T-helper 17 cell (primary cell): ENCODE measurements around the gene ARID5A. TPM values are rescaled to one million over a fixed set of nuclear protein-coding genes. Genes with fewer than 3 reads are reported as not detected.

Source experiments
- ATAC-seq: fragments of 150-1000 bp; cut with Tn5 transposase; 2 replicates; pipeline ENCODE4 v1.10.0; 2021; ENCODE audit warnings: mild to moderate bottlenecking, moderate library complexity
- DNase-seq, 3 donors: peaks; one replicate each; pipeline versions ENCODE4 v3.0.0 to v3.0.0-alpha.2; 2020 to 2021
- H3K9me3 ChIP-seq: one replicate; pipeline ENCODE4 v1.7.0; 2013; ENCODE audit warnings: low read length, mild to moderate bottlenecking; ENCODE audit not compliant: control insufficient read depth, poor library complexity, severe bottlenecking
- H3K27ac Mint-ChIP-seq: one replicate; pipeline ENCODE4 v1.8.0; 2022; ENCODE audit warnings: mild to moderate bottlenecking, moderate library complexity, mixed read lengths
- H3K27me3 Mint-ChIP-seq: one replicate; pipeline ENCODE4 v1.8.0; 2022; ENCODE audit warnings: mixed read lengths
- H3K36me3 Mint-ChIP-seq: one replicate; pipeline ENCODE4 v1.8.0; 2022; ENCODE audit warnings: low read depth, mixed read lengths
- H3K4me1 Mint-ChIP-seq: one replicate; pipeline ENCODE4 v1.8.0; 2022; ENCODE audit warnings: mild to moderate bottlenecking, mixed read lengths
- H3K4me3 Mint-ChIP-seq: one replicate; pipeline ENCODE4 v1.8.0; 2022; ENCODE audit warnings: mild to moderate bottlenecking, moderate library complexity, mixed read lengths
- total RNA-seq, 4 donors: library from RNA in 2 of 4; stranded (reverse) in 2 of 4; gene quantifications; one replicate each; pipeline ENCODE4 v1.2.3 and lab custom pipeline; 2022 to 2026

ARID5A gene
- total RNA-seq, 2 donors from 2014 or later, result 126 to 139 TPM

GRCh38 chr2:96511851-96512250 is 24.7 kb upstream of the ARID5A start:
- no peak for DNase-seq
- H3K27ac Mint-ChIP-seq, result no peak overlapping the region
- no peaks in the 10 kb centered on the region for H3K9me3 ChIP-seq
- H3K4me3 Mint-ChIP-seq, result no peak overlapping the region
- ATAC-seq, result no peak
- H3K27me3 Mint-ChIP-seq, result peaks cover 26% of the 10 kb centered on the region
- H3K4me1 Mint-ChIP-seq, result peaks cover 11% of the 10 kb centered on the region
- H3K36me3 Mint-ChIP-seq, result peaks cover 2% of the 10 kb centered on the region

DNA sequence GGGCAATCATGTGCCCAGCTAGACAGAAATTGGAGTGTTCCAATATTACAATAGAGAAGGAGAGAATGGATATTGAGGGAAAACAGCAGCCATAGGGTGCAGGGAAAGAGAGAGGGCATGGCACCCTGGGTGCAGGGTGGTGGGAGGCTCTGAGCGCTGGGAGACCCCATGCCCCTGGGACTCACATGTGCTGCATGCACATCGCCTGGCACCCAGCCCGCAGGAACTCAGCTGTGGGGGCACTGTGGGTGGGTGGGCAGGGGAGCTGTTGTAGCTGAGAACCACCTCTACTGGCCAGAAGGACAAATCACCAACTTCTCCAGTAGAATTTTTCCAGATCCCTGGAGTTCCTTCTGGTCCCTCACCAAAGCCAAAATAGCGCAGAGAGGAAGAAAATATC is 24.2 kb upstream of the ARID5A start:
- Mint-ChIP-seq H3K4me3 (no peak overlapping the region), H3K27ac (no peak overlapping the region), H3K36me3 (peaks cover 4% of the 10 kb centered on the region), H3K27me3 (peaks cover 26% of the 10 kb centered on the region), H3K4me1 (peaks cover 11% of the 10 kb centered on the region)
- ATAC-seq (no peak), DNase-seq (no peak)
- peaks cover 3% of the 10 kb centered on the region for H3K9me3 ChIP-seq

DNA sequence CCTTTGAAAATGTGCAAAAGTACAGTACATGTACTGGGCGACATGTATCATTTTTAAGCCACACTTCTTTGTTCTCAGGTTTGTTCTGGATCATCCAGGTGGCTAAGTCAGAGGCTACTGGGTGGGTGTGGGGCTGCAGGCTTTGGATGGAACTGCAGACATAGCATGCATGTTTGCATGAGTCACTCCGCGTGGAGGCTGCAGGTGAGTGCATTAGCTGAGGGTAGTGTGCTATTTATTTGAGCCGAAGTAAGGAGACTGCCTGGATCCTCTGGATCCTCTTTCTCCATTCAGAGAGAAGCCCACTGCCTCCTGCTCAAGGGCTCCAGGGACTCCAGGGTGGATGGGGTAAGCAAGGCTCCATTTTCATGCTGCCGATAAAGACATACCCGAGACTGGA is 22.0 kb upstream of the ARID5A start:
- DNase-seq (no peak), ATAC-seq (no peak)
- H3K9me3 ChIP-seq, result peaks cover 3% of the 10 kb centered on the region
- Mint-ChIP-seq H3K4me3 (no peak overlapping the region), H3K36me3 (peaks cover 4% of the 10 kb centered on the region), H3K27ac (no peak overlapping the region), H3K27me3 (peaks cover 17% of the 10 kb centered on the region), H3K4me1 (peaks cover 2% of the 10 kb centered on the region)

- ATAC-seq, result no peak
- Mint-ChIP-seq H3K4me3 (no peak overlapping the region), H3K36me3 (peaks cover 4% of the 10 kb centered on the region), H3K27ac (no peak overlapping the region), H3K4me1 (peaks cover 2% of the 10 kb centered on the region), H3K27me3 (no peaks in the 10 kb centered on the region)
- peaks cover 3% of the 10 kb centered on the region for H3K9me3 ChIP-seq
- no peak for DNase-seq
Observed at GRCh38 chr2:96517079-96517478, 19.5 kb upstream of the ARID5A start.

DNA sequence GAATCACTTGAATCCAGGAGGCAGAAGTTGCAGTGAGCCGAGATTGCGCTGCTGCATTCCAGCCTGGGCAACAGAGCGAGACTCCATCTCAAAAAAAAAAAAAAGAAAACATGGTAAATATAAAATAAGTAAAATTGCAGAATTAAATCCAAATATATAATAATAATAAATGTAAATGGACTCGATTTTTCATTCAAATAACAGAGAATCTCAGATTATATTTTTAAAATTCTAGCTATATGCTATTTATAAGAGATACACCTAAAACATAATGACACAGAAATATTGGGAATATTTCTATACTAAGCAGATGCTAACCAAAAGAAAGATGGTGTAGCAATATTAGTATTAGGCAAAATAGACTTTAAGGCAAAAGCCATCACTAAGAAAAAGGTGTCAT is 16.3 kb upstream of the ARID5A start:
- peaks cover 18% of the 10 kb centered on the region for H3K4me1 Mint-ChIP-seq
- H3K36me3 Mint-ChIP-seq, result peaks cover 4% of the 10 kb centered on the region
- ATAC-seq, result no peak
- H3K27me3 Mint-ChIP-seq, result no peaks in the 10 kb centered on the region
- H3K27ac Mint-ChIP-seq, result no peak overlapping the region
- H3K4me3 Mint-ChIP-seq, result no peak overlapping the region
- no peak for DNase-seq
- H3K9me3 ChIP-seq, result peaks cover 3% of the 10 kb centered on the region

DNA sequence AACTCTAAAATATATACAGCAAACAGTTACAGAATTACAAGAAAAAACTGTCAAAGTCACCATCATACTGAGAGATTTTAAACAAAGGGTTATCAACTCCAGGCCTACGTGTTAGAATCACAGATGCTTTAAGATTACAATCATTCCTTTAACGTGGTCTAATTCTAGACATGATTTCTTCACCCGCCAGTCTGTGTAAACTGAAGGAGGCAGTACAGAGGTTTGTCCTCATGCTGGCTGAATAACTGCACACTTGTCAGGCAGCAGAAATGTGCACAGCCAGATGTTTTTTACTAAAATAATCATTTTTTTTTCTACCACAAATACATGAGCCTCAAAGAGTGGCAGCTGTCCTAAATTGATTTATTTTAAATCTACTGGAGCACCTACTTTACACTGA is 15.9 kb upstream of the ARID5A start:
- Mint-ChIP-seq H3K27ac (no peak overlapping the region), H3K4me3 (no peak overlapping the region), H3K36me3 (peaks cover 4% of the 10 kb centered on the region), H3K4me1 (peaks cover 18% of the 10 kb centered on the region), H3K27me3 (no peaks in the 10 kb centered on the region)
- no peak for ATAC-seq
- DNase-seq, result no peak
- peaks cover 3% of the 10 kb centered on the region for H3K9me3 ChIP-seq

DNA sequence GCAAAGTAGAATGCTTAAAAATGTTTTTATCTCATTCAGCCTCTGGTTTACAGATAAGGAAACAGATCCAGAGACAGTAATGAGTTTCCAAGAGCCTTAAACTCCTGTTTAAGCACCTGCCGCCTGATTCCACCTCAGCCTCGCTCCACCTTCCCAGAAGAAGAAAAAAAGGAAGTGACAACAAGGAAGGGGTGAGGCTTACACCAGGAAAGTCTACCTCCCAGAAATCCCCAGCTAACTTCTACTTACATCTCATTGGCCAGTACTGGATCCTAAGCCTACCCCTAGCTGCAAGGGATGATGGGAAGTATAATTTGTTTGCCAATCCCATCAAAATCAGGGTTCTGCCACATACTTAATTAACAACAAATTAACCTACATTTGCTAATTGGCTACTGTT is 15.3 kb upstream of the ARID5A start:
- Mint-ChIP-seq H3K36me3 (peaks cover 4% of the 10 kb centered on the region), H3K4me1 (peaks cover 19% of the 10 kb centered on the region), H3K27ac (no peak overlapping the region), H3K4me3 (no peak overlapping the region), H3K27me3 (no peaks in the 10 kb centered on the region)
- peaks cover 3% of the 10 kb centered on the region for H3K9me3 ChIP-seq
- no peak for DNase-seq
- ATAC-seq, result no peak

DNA sequence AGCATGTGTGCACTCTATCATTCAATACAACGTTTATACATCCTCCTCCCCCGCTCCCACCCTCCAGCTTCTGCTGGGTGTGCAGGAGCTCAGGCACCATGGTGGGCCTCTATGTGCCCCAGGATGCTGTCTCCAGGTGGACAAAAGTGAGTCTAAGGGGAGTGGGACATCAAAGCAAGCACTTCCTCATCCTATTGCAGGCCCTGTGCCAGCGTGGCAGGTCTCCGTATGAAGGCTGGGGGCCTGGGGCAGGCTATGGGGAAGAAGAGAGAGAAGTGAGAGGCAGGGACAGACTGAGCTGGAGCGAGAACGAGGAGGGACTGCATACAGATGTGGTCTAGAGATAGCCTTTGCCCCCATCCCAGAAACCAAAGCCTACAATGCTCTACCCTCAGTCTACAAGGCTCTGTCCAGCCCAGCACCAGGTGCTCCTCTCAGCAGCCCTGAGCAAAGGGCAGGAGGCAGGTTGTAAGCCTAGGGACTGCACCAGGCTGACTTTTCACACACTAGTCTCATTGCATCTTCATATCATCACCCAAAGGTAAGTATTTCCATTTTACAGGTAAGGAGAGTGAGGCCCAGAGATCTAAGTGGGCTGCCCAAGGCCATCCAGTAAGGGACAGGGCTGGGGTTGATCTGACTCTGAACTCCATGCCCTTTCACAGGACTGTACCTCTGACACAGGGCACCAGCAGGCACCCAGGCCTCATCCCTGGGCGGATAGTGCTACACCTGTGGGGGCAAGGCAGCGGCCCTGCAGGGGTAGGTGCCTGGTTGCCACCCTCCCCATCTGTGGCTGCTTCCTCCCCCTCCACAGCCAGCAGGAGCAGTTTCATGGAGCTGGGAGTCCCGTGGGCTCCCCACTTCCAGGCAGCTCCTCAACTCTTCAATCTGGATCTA is 14.0 kb upstream of the ARID5A start:
- Mint-ChIP-seq H3K27me3 (no peaks in the 10 kb centered on the region), H3K4me1 (peaks cover 24% of the 10 kb centered on the region), H3K36me3 (no peaks in the 10 kb centered on the region), H3K27ac (no peak overlapping the region), H3K4me3 (no peak overlapping the region)
- no peaks in the 10 kb centered on the region for H3K9me3 ChIP-seq
- DNase-seq (no peak), ATAC-seq (no peak)

- peak; percentile 39 for ATAC-seq
Observed at GRCh38 chr2:96523659-96524481, 12.7 kb upstream of the ARID5A start.

GRCh38 chr2:96524482-96525210 is 11.9 kb upstream of the ARID5A start:
- no peak for DNase-seq
- no peaks in the 10 kb centered on the region for H3K27me3 Mint-ChIP-seq
- peak; percentile 29 for ATAC-seq
- H3K9me3 ChIP-seq, result no peaks in the 10 kb centered on the region
- no peak overlapping the region for H3K27ac Mint-ChIP-seq
- no peaks in the 10 kb centered on the region for H3K36me3 Mint-ChIP-seq
- peak overlapping the region; percentile 49 for H3K4me3 Mint-ChIP-seq
- peaks cover 28% of the 10 kb centered on the region for H3K4me1 Mint-ChIP-seq

More at GRCh38 chr2:96523659-96524481, 12.7 kb upstream of the ARID5A start:
- Mint-ChIP-seq H3K4me1 (peaks cover 28% of the 10 kb centered on the region), H3K27ac (no peak overlapping the region), H3K4me3 (peak overlapping the region; percentile 49), H3K27me3 (no peaks in the 10 kb centered on the region), H3K36me3 (no peaks in the 10 kb centered on the region)
- no peak for DNase-seq
- no peaks in the 10 kb centered on the region for H3K9me3 ChIP-seq

GRCh38 chr2:96525211-96525507 is 11.4 kb upstream of the ARID5A start:
- Mint-ChIP-seq H3K27me3 (no peaks in the 10 kb centered on the region), H3K36me3 (no peaks in the 10 kb centered on the region), H3K4me1 (peaks cover 30% of the 10 kb centered on the region), H3K27ac (no peak overlapping the region), H3K4me3 (no peak overlapping the region)
- DNase-seq (no peak), ATAC-seq (no peak)
- H3K9me3 ChIP-seq, result no peaks in the 10 kb centered on the region

- peak overlapping the region; percentile 81 for H3K4me3 Mint-ChIP-seq
- peak overlapping the region; percentile 77 for H3K27ac Mint-ChIP-seq
- H3K9me3 ChIP-seq, result no peaks in the 10 kb centered on the region
- ATAC-seq (no peak), DNase-seq (no peak)
- H3K36me3 Mint-ChIP-seq, result no peaks in the 10 kb centered on the region
- peaks cover 31% of the 10 kb centered on the region for H3K4me1 Mint-ChIP-seq
- no peaks in the 10 kb centered on the region for H3K27me3 Mint-ChIP-seq
Observed at GRCh38 chr2:96526101-96526591, 10.4 kb upstream of the ARID5A start.
